Esophagus squamous epithelium (tissue), 4 donors: ENCODE data around the gene GPRIN2.
"Not testable (repeated sequence)": the region's sequence is repeated elsewhere in the genome, so short reads cannot be mapped to it uniquely, and the experiment has no call there.

Experiments used
- CTCF ChIP-seq, 6 experiments: fragments of 450-650 bp in 4 of 6; fragments of 200-600 bp in 2 of 6; sonication (generic) in 2 of 6; IDR thresholded peaks; one replicate each; pipeline ENCODE4 v1.5.1; 2016 to 2019; ENCODE audit warnings: antibody characterized with exemption in 6 of 6, mild to moderate bottlenecking in 4 of 6, moderate library complexity in 4 of 6
- POLR2A ChIP-seq, 4 donors: fragments of 450-650 bp; IDR thresholded peaks; one replicate each; pipeline ENCODE4 v1.6.1; 2017; ENCODE audit warnings: antibody characterized with exemption in 4 of 4, mild to moderate bottlenecking in 4 of 4, moderate library complexity in 3 of 4

- not testable (repeated sequence) for TF ChIP-seq CTCF, POLR2A (IDR thresholded peaks at IDR 0.05)
Measured at GRCh38 chr10:46585246-46585645, 28.8 kb upstream of the GPRIN2 start.
